Skeletal muscle satellite cell (primary cell): ENCODE measurements around the gene CATSPERZ.
"Not testable (repeated sequence)": the region's sequence is repeated elsewhere in the genome, so short reads cannot be mapped to it uniquely, and the experiment has no call there.

Experiments
- H3K27me3 ChIP-seq: 2 replicates; pipeline ENCODE4 v1.7.0; 2013; ENCODE audit warnings: low read length; ENCODE audit not compliant: control insufficient read depth, insufficient read depth
- H3K36me3 ChIP-seq: 2 replicates; pipeline ENCODE4 v1.7.0; 2013; ENCODE audit warnings: mild to moderate bottlenecking, control low read depth, low read length; ENCODE audit not compliant: insufficient read depth
- H3K4me1 ChIP-seq: 2 replicates; pipeline ENCODE4 v1.7.0; 2013; ENCODE audit warnings: low read length; ENCODE audit not compliant: control insufficient read depth, insufficient read depth
- H3K4me2 ChIP-seq: 2 replicates; pipeline ENCODE4 v1.7.0; 2013; ENCODE audit warnings: mild to moderate bottlenecking, low read length
- H3K4me3 ChIP-seq: 2 replicates; pipeline ENCODE4 v1.7.0; 2013; ENCODE audit warnings: low read length
- H3K9ac ChIP-seq: 2 replicates; pipeline ENCODE4 v1.7.0; 2013; ENCODE audit warnings: mild to moderate bottlenecking, low read depth, low read length, moderate library complexity
- H3K9me3 ChIP-seq: replicated peaks from 2 replicates; pipeline ENCODE4 v1.7.0; 2013; ENCODE audit warnings: mild to moderate bottlenecking, control low read depth, low read length

Gene CATSPERZ

GRCh38 chr11:64313491-64314145 is 13.5 kb downstream of the CATSPERZ start:
- H3K4me3 ChIP-seq: peak overlapping the region; percentile 59
- H3K9ac ChIP-seq: peak overlapping the region; percentile 67
- peaks cover 17% of the 10 kb centered on the region for H3K36me3 ChIP-seq
- H3K4me1 ChIP-seq: peaks cover 16% of the 10 kb centered on the region
- H3K4me2 ChIP-seq: peak overlapping the region; percentile 73
- no peaks in the 10 kb centered on the region for H3K9me3 ChIP-seq
- no peaks in the 10 kb centered on the region for H3K27me3 ChIP-seq

DNA sequence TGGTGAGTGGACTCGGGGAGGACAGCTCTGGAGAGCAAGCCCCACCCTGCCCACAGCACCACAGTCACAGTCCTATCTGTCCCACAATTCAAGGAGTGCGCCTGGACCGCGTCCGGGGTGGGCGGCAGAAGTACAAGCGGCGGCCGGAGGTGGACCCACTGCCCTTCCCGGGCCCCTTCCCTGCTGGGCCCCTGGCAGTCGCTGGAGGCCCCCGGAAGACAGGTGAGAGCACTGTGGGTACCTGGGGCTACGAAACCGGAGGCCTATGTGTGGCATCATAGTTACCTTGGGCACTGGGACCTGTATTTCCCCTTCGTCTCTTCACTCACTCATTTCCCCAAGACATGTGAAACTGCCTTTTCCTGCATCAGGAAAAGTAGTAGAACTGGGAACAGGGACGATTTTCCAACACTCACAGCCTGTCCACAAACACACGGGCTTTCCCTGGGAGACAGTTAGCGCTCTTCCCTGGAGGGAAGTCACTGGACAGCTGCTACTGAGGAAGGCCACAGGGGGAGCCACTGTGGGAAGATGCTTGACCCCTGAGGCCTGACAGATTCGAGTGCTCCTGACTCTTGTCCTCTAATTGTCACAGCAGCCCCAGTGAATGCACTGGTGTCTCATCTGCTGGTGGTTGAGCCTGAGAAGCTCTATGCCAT is 14.1 kb downstream of the CATSPERZ start:
- Histone ChIP-seq H3K4me1 (peaks cover 21% of the 10 kb centered on the region), H3K27me3 (no peaks in the 10 kb centered on the region), H3K4me3 (peak overlapping the region; percentile 59), H3K9me3 (no peaks in the 10 kb centered on the region), H3K9ac (peak overlapping the region; percentile 67), H3K4me2 (peak overlapping the region; percentile 73), H3K36me3 (peaks cover 17% of the 10 kb centered on the region)

- Histone ChIP-seq H3K27me3 (no peaks in the 10 kb centered on the region), H3K4me1 (peaks cover 27% of the 10 kb centered on the region), H3K9me3 (no peaks in the 10 kb centered on the region), H3K9ac (no peak overlapping the region), H3K36me3 (peaks cover 17% of the 10 kb centered on the region), H3K4me3 (no peak overlapping the region), H3K4me2 (no peak overlapping the region)
These were observed 14.8 kb downstream of the CATSPERZ start for GRCh38 chr11:64314805-64315561.

DNA sequence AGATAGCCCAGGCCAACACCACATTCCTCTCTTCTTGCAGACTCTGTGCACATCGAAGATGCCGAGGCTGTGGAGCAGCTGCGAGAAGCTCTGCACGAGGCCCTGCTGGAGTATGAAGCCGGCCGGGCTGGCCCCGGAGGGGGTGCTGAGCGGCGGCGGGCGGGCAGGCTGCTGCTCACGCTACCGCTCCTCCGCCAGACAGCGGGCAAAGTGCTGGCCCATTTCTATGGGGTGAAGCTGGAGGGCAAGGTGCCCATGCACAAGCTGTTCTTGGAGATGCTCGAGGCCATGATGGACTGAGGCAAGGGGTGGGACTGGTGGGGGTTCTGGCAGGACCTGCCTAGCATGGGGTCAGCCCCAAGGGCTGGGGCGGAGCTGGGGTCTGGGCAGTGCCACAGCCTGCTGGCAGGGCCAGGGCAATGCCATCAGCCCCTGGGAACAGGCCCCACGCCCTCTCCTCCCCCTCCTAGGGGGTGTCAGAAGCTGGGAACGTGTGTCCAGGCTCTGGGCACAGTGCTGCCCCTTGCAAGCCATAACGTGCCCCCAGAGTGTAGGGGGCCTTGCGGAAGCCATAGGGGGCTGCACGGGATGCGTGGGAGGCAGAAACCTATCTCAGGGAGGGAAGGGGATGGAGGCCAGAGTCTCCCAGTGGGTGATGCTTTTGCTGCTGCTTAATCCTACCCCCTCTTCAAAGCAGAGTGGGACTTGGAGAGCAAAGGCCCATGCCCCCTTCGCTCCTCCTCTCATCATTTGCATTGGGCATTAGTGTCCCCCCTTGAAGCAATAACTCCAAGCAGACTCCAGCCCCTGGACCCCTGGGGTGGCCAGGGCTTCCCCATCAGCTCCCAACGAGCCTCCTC is 15.7 kb downstream of the CATSPERZ start:
- H3K4me2 ChIP-seq: peak overlapping the region; percentile 100
- H3K4me1 ChIP-seq: peaks cover 27% of the 10 kb centered on the region
- H3K4me3 ChIP-seq, H3K9me3 ChIP-seq, H3K27me3 ChIP-seq: not testable (repeated sequence)
- peaks cover 24% of the 10 kb centered on the region for H3K36me3 ChIP-seq
- peak overlapping the region; percentile 97 for H3K9ac ChIP-seq

DNA sequence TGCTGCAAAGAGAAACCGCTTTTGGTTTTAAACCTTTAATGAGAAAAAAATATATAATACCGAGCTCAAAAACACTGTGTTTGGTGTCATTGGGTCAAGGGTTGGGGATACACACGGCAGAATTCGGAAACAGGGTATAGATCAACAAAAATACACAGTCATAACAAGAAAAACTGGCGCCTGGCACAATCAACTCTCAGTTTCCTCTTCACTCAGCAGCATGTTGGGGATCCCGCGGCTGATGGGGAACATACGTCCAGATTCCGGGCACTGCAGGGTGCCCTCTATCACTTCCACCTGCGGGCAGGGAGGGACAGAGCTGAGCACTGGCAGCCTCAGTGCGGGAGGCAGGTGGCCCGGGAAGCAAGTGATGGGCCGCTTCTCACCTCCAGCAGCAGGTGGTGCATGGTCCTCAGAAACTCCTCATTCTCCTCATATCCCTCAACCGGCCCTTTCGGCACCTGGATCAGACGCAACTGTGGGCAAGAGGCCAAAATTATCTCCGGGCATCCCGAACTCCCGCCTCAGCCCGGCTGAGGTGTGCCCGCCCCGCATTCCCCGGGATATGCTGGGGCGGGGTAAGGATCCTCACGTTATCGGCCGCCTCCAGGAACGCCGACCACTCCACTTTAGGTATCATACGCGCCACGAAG is 16.6 kb downstream of the CATSPERZ start:
- Histone ChIP-seq H3K4me1 (peaks cover 27% of the 10 kb centered on the region), H3K4me2 (peak overlapping the region; percentile 100), H3K4me3 (peak overlapping the region; percentile 82), H3K36me3 (peaks cover 32% of the 10 kb centered on the region), H3K9ac (peak overlapping the region; percentile 97), H3K27me3 (no peaks in the 10 kb centered on the region), H3K9me3 (no peaks in the 10 kb centered on the region)

DNA sequence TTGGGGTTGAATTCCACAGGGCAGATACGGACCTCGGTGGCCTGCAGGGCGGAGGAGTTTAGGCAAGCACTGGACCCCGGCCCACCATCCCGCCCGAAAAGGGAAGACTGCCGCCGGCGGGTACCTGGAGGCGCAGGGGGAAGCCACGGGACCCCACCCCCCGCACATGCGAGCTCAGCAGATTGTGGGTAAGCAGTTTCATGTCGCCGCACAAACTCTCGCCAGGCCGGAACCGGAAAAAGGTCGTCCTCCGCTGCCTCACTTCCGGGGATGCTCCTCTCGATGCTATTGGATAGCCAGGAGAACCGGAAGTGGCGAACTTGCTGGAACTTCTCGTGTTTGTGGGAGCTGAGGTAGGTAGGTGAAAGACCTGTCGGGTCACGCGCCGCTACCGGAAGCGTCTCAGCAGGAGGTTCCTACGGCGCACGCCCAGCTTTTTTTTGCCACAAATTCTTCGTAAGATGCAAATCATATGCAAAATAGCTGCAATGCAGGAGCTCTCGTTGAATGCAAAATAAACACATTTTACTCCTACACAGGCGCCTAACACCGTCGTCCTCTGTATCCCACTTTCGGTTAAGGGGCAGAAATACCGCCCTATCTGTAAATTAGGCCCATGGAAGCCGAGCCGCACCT is 17.3 kb downstream of the CATSPERZ start, which contains the start of gene TRMT112:
Gene TRMT112 (minus strand): TSS at position 235 of the 636 bp plus-strand sequence. CDS start 33 bp downstream, at position 202.
- Histone ChIP-seq H3K4me1 (peaks cover 27% of the 10 kb centered on the region), H3K4me3 (peak within 1 kb of the TSS; percentile 82), H3K27me3 (no peaks in the 10 kb centered on the region), H3K36me3 (peaks cover 35% of the 10 kb centered on the region), H3K9ac (peak within 1 kb of the TSS; percentile 97), H3K9me3 (no peaks in the 10 kb centered on the region), H3K4me2 (peak within 1 kb of the TSS; percentile 100)

- Histone ChIP-seq H3K9me3 (no peaks in the 10 kb centered on the region), H3K4me1 (peaks cover 23% of the 10 kb centered on the region), H3K4me3 (peak within 1 kb of the TSS; percentile 82), H3K4me2 (peak within 1 kb of the TSS; percentile 100), H3K27me3 (no peaks in the 10 kb centered on the region), H3K36me3 (peaks cover 40% of the 10 kb centered on the region), H3K9ac (peak within 1 kb of the TSS; percentile 97)
These were observed 18.0 kb downstream of the CATSPERZ start, which contains the start of gene PRDX5 for GRCh38 chr11:64317961-64318765. PRDX5 (plus strand) TSS chr11:64318121; CDS start chr11:64318216, 95 bp downstream.

GRCh38 chr11:64318766-64319761 is 18.9 kb downstream of the CATSPERZ start:
- Histone ChIP-seq H3K36me3 (peaks cover 40% of the 10 kb centered on the region), H3K9me3 (no peaks in the 10 kb centered on the region), H3K4me1 (peaks cover 14% of the 10 kb centered on the region), H3K9ac (peak overlapping the region; percentile 97), H3K27me3 (no peaks in the 10 kb centered on the region), H3K4me3 (peak overlapping the region; percentile 82), H3K4me2 (peak overlapping the region; percentile 100)

DNA sequence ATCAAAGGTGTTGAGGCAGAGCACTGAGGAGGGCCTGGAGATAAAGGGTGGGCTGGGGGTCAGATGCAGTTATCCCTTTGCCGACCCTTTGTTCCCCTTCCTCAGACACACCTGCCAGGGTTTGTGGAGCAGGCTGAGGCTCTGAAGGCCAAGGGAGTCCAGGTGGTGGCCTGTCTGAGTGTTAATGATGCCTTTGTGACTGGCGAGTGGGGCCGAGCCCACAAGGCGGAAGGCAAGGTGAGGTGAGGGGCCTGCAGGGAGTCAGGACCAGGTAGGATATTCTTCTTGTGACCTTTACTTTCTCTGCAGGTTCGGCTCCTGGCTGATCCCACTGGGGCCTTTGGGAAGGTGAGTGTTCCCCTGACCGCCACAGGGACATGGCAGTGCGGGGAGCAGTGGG is 20.4 kb downstream of the CATSPERZ start:
- no peaks in the 10 kb centered on the region for H3K9me3 ChIP-seq
- H3K4me3 ChIP-seq: no peak overlapping the region
- H3K9ac ChIP-seq: no peak overlapping the region
- H3K36me3 ChIP-seq: peaks cover 26% of the 10 kb centered on the region
- no peaks in the 10 kb centered on the region for H3K27me3 ChIP-seq
- no peak overlapping the region for H3K4me2 ChIP-seq
- peaks cover 11% of the 10 kb centered on the region for H3K4me1 ChIP-seq
